Uterus (tissue), 2 donors: ENCODE results near the gene IRX5.

Experiments
- POLR2A ChIP-seq, 2 donors: fragments of 450-650 bp; IDR thresholded peaks; one replicate each; pipeline ENCODE4 v1.6.1; 2016; ENCODE audit warnings: antibody characterized with exemption in 2 of 2, mild to moderate bottlenecking in 1 of 2, moderate library complexity in 1 of 2
- TF ChIP-seq, protein P1 (sequence below), 4 experiments: fragments of 200-600 bp in 2 of 4; fragments of 450-650 bp in 2 of 4; sonication (generic) in 2 of 4; IDR thresholded peaks; one replicate each; pipeline ENCODE4 v1.5.1; 2016 to 2019; ENCODE audit warnings: antibody characterized with exemption in 4 of 4, mild to moderate bottlenecking in 2 of 4, moderate library complexity in 1 of 4

DNA sequence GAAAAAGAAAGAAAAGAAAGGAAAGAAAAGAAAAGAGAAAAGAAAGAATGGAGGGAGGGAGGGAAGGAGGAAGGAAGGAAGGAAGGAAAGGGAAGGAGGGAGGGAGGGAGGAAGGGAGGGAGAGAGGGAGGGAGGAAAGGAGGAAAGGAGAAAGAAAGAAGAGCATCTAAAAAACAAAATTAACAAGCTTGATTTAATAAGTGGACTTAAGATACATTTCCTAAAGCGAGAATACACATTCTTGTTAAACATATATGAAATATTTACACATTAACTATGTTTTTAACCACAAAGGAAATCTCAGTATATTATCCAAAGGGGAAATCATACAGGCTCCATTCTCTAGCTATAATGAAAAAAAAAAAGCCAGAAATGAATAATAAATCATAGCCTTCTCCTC lies 47.3 kb upstream of the IRX5 start:
- TF ChIP-seq, protein P1, sequence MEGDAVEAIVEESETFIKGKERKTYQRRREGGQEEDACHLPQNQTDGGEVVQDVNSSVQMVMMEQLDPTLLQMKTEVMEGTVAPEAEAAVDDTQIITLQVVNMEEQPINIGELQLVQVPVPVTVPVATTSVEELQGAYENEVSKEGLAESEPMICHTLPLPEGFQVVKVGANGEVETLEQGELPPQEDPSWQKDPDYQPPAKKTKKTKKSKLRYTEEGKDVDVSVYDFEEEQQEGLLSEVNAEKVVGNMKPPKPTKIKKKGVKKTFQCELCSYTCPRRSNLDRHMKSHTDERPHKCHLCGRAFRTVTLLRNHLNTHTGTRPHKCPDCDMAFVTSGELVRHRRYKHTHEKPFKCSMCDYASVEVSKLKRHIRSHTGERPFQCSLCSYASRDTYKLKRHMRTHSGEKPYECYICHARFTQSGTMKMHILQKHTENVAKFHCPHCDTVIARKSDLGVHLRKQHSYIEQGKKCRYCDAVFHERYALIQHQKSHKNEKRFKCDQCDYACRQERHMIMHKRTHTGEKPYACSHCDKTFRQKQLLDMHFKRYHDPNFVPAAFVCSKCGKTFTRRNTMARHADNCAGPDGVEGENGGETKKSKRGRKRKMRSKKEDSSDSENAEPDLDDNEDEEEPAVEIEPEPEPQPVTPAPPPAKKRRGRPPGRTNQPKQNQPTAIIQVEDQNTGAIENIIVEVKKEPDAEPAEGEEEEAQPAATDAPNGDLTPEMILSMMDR (IDR thresholded peaks at IDR 0.05) = no peak
- TF ChIP-seq POLR2A (IDR thresholded peaks at IDR 0.05) = no peak
